ENCODE data around the gene DAPK1. TPM values are rescaled to one million over a fixed set of nuclear protein-coding genes. Genes with fewer than 3 reads are reported as not detected.

Gene DAPK1
- total and polyA plus RNA-seq, 2 donors from 2014 or later: 15.5 to 166 TPM

- intact Hi-C loops (cut with DNase I): no loop called here
- Histone ChIP-seq H3K4me1 (ENCODE audit: control insufficient read depth in 2 of 3, insufficient read depth in 2 of 3, low read depth in 1 of 3, low read length in 3 of 3) (peaks cover 0 to 7% (median 3%) of the 10 kb centered on the region in 3 donors), H3K27ac (ENCODE audit: low read depth in 2 of 2, low read length in 2 of 2) (peak overlapping the region in 1 of 2 donors; percentile 8), H3K9ac (ENCODE audit: low read length in 3 of 3) (no peak overlapping the region), H3K36me3 (ENCODE audit: control insufficient read depth in 2 of 3, insufficient read depth in 3 of 3, low read length in 3 of 3) (peaks cover 0 to 18% (median 6%) of the 10 kb centered on the region in 3 donors), H3K27me3 (ENCODE audit: control insufficient read depth, insufficient read depth, low read length) (no peaks in the 10 kb centered on the region), H3K4me3 (ENCODE audit: low read length in 3 of 3) (no peak overlapping the region), H3K9me3 (ENCODE audit: control insufficient read depth in 2 of 3, insufficient read depth in 1 of 3, low read length in 3 of 3) (no peaks in the 10 kb centered on the region)
- DNase-seq (no peak), FAIRE-seq (no peak)
- no peak for TF ChIP-seq CTCF (IDR thresholded peaks at IDR 0.05; ENCODE audit: borderline replicate concordance, extremely low read depth, insufficient read depth)
Observed at GRCh38 chr9:87639949-87640348, 142.3 kb downstream of the DAPK1 start.

GRCh38 chr9:87640385-87640795, 142.7 kb downstream of the DAPK1 start:
- FAIRE-seq (no peak), DNase-seq (peak in 4 of 5 donors; percentile 18 to 84 (median 66))
- intact Hi-C loops (cut with DNase I): no loop called here
- Histone ChIP-seq H3K27ac (ENCODE audit: low read depth in 2 of 2, low read length in 2 of 2) (peak overlapping the region; percentile 8 to 43), H3K9me3 (ENCODE audit: control insufficient read depth in 2 of 3, insufficient read depth in 1 of 3, low read length in 3 of 3) (no peaks in the 10 kb centered on the region), H3K4me3 (ENCODE audit: low read length in 3 of 3) (no peak overlapping the region), H3K27me3 (ENCODE audit: control insufficient read depth, insufficient read depth, low read length) (no peaks in the 10 kb centered on the region), H3K4me1 (ENCODE audit: control insufficient read depth in 2 of 3, insufficient read depth in 2 of 3, low read depth in 1 of 3, low read length in 3 of 3) (peaks cover 0 to 7% (median 3%) of the 10 kb centered on the region in 3 donors), H3K36me3 (ENCODE audit: control insufficient read depth in 2 of 3, insufficient read depth in 3 of 3, low read length in 3 of 3) (peaks cover 0 to 18% (median 4%) of the 10 kb centered on the region in 3 donors), H3K9ac (ENCODE audit: low read length in 3 of 3) (no peak overlapping the region)
- TF ChIP-seq CTCF (IDR thresholded peaks at IDR 0.05; ENCODE audit: borderline replicate concordance, extremely low read depth, insufficient read depth): no peak

GRCh38 chr9:87641067-87641466, 143.4 kb downstream of the DAPK1 start:
- Histone ChIP-seq H3K27ac (ENCODE audit: low read depth in 2 of 2, low read length in 2 of 2) (peak overlapping the region in 1 of 2 donors; percentile 43), H3K9me3 (ENCODE audit: control insufficient read depth in 2 of 3, insufficient read depth in 1 of 3, low read length in 3 of 3) (no peaks in the 10 kb centered on the region), H3K9ac (ENCODE audit: low read length in 3 of 3) (no peak overlapping the region), H3K4me3 (ENCODE audit: low read length in 3 of 3) (no peak overlapping the region), H3K36me3 (ENCODE audit: control insufficient read depth in 2 of 3, insufficient read depth in 3 of 3, low read length in 3 of 3) (peaks cover 1 to 22% (median 4%) of the 10 kb centered on the region in 3 donors), H3K4me1 (ENCODE audit: control insufficient read depth in 2 of 3, insufficient read depth in 2 of 3, low read depth in 1 of 3, low read length in 3 of 3) (peaks cover 0 to 7% (median 3%) of the 10 kb centered on the region in 3 donors), H3K27me3 (ENCODE audit: control insufficient read depth, insufficient read depth, low read length) (no peaks in the 10 kb centered on the region)
- TF ChIP-seq CTCF (IDR thresholded peaks at IDR 0.05; ENCODE audit: borderline replicate concordance, extremely low read depth, insufficient read depth): no peak
- intact Hi-C loops (cut with DNase I): no loop called here
- FAIRE-seq: no peak
- no peak for DNase-seq
